ENCODE data around the gene ECSCR.
"Not testable (repeated sequence)": the region's sequence is repeated elsewhere in the genome, so short reads cannot be mapped to it uniquely, and the experiment has no call there.

ECSCR gene

DNA sequence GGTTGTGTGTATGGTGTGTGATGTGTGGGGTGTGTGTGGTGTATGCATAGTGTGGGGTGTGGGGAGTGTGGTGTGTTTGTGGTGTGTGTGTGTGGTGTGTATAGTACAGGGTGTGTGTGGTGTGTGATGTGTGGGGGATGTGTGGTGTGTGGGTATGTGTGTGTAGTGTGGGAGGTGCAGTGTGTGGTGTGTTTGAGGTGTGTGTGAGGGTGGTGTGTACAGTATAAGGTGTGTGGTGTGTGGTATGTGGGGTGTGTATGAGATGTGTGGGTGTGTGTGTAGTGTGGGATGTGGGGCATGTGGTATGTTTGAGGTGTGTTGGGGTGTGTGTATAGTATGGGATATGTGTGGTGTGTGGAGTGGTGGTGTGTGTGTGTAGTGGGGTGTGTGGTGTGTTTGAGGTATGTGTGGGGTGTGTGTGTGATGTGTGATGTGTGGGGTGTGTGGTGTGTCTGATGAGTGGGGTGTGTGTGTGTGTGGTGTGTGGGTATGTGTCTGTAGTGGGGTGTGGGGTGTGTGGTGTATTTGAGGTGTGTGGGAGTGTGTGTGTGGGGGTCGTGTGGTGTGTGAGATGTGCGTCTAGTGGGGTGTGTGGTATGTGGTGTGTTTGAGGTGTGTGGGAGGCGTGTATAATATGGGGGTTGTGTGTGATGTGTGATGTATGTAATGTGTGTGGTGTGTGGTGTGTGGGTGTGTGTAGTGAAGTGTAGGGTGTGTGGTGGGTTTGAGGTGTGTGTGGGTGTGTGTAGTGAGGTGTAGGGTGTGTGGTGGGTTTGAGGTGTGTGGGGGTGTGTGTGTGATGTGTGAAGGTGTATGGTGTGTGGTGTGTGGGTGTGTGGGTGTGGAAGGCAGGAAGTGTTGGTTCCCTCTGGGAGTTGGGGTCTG is 8.6 kb downstream of the ECSCR start:
- FAIRE-seq: no peak
- TF ChIP-seq POLR2AphosphoS5 (IDR thresholded peaks at IDR 0.05; ENCODE audit: low read depth, low read length) (no peak), POLR2A (IDR thresholded peaks at IDR 0.05; ENCODE audit: low read depth, low read length) (no peak), TAF1 (IDR thresholded peaks at IDR 0.05; ENCODE audit: borderline replicate concordance, low read depth, low read length) (no peak)
- no peak for DNase-seq (ENCODE audit: insufficient read length)

DNA sequence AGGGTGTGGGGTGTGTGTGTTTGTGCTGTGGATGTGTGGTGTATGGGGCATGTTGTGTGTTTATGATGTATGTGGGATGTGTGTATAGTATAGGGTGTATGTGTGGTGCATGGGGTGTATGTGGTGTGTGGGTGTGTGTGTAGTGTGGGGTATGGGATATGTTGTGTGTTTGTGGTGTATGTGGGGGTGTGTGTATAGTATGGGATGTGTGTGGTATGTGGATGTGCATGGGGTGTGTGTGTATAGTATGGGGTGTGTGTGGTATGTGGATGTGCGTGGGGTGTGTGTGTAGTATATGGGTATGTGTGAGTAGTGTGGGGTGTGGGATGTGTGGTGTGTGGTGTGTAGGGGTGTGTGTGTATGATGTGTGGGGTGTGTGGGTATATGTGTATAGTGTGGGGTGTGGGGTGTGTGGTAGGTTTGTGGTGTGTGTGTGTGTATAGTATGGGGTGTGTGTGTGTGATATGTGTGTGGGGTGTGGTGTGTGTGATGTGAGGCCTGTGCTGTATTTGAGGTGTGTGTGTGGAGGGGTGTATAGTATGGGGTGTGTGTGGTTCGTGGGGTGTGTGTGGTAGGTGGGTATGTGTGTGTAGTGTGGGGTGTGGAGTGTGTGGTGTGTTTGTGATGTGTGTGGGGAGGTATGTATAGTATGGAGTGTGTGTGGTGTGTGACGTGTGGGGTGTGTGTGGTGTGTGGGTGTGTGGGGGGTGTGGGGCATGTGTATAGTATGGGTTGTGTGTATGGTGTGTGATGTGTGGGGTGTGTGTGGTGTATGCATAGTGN is 10.5 kb downstream of the ECSCR start:
- FAIRE-seq: no peak
- no peak for DNase-seq (ENCODE audit: insufficient read length)
- TF ChIP-seq POLR2A (IDR thresholded peaks at IDR 0.05; ENCODE audit: low read depth, low read length) (no peak), POLR2AphosphoS5 (IDR thresholded peaks at IDR 0.05; ENCODE audit: low read depth, low read length) (no peak), TAF1 (IDR thresholded peaks at IDR 0.05; ENCODE audit: borderline replicate concordance, low read depth, low read length) (no peak)

DNA sequence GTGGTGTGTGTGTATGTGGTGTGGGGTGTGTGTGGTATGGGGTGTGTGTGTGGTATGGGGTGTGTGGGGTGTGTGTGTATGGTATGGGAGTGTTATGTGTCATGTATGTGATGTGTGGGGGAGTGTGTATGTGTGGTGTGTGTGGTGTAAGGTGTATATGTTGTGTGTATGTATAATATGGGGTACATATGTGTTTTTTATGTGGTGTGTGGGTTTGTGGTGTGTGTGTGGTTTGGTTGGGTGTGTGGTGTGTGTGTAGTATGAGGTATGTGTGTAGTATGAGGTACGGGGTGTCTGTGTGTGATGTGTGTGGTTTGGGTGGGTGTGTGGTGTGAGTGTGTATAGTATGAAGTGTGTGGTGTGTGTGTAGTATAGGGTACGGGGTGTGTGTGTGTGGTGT is 11.4 kb downstream of the ECSCR start:
- no peak for DNase-seq (ENCODE audit: insufficient read length)
- no peak for TF ChIP-seq POLR2AphosphoS5 (IDR thresholded peaks at IDR 0.05; ENCODE audit: low read depth, low read length)
- no peak for TF ChIP-seq TAF1 (IDR thresholded peaks at IDR 0.05; ENCODE audit: borderline replicate concordance, low read depth, low read length)
- no peak for TF ChIP-seq POLR2A (IDR thresholded peaks at IDR 0.05; ENCODE audit: low read depth, low read length)
- no peak for FAIRE-seq

DNA sequence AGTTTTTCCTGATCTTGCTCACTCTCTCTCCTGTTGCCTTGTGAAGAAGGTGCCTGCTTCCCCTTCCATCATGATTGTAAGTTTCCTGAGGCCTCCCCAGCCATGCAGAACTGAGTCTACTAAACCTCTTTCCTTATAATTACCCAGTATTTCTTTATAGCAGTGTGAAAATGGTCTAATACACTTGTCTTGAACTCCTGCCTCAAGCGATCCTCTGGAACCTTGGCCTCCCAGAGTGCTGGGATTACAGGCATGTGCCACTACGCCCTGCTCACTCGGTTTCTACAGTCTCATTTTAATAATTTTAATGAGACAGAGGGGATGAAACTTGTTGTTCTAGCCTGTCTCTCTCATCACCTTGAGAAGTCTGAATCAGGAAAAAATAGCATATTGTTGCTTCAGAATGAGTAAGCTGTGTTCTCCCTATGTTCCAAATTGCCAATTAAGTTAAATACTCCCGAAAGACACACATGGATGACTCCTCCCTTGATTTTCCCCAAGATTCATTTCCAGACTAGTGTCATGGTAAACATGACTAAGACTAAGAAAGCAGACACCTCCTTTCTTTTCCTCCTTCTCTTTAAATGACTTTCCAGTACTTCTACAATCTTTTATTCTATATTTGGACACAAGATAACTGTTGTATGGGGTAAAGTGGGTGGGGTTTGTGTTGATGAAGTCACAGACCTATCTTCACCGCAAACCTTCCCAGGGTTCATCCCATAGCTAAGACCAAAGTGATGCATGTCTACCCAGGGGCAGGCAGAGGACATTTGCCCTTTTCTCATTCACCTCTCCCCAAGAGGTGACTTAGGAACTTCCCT is 15.4 kb downstream of the ECSCR start:
- peak; percentile 91 for FAIRE-seq
- DNase-seq (ENCODE audit: insufficient read length): no peak
- TF ChIP-seq POLR2A (IDR thresholded peaks at IDR 0.05; ENCODE audit: low read depth, low read length) (no peak), TAF1 (IDR thresholded peaks at IDR 0.05; ENCODE audit: borderline replicate concordance, low read depth, low read length) (no peak), POLR2AphosphoS5 (IDR thresholded peaks at IDR 0.05; ENCODE audit: low read depth, low read length) (no peak)

DNA sequence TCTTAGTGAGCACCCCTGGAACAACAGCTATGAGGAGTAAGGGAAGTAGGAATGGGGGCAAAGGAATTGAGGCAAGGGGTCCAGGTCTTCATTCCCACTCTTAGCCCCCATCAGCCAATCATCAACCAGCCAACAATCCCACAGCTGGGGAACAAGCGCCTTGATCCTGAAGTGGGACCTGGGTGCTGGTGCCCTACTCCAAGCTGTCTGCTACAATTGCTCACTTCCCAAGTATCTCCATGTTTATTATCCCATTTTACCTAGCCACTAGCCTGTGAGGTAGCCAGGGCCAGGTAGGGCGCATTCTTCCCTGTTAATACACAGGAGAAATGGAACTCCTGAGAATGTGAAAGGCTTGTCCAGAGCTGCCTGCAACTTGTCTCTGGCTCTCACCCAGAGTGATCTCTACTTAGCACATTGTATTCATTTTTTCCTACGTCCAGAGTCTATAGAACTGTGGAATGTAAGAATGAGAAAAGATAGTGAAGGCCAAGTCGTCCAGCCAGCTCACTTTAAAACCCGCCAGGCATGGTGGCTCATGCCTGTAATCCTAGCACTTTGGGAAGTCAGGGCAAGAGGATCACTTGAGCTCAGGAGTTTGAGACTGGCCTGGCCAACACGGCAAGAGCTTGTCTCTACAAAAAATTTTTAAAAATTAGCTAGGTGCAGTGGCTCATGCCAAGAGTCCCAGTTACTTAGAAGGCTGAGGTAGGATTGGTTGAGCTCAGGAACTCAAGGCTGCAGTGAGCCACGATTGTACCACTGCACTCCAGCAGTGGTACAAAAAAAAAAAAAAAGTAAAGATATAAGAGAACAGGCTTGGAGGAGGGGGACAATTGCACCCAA is 17.0 kb downstream of the ECSCR start:
- FAIRE-seq: no peak
- TF ChIP-seq TAF1 (IDR thresholded peaks at IDR 0.05; ENCODE audit: borderline replicate concordance, low read depth, low read length): no peak
- no peak for TF ChIP-seq POLR2A (IDR thresholded peaks at IDR 0.05; ENCODE audit: low read depth, low read length)
- no peak for TF ChIP-seq POLR2AphosphoS5 (IDR thresholded peaks at IDR 0.05; ENCODE audit: low read depth, low read length)
- DNase-seq (ENCODE audit: insufficient read length): no peak

DNA sequence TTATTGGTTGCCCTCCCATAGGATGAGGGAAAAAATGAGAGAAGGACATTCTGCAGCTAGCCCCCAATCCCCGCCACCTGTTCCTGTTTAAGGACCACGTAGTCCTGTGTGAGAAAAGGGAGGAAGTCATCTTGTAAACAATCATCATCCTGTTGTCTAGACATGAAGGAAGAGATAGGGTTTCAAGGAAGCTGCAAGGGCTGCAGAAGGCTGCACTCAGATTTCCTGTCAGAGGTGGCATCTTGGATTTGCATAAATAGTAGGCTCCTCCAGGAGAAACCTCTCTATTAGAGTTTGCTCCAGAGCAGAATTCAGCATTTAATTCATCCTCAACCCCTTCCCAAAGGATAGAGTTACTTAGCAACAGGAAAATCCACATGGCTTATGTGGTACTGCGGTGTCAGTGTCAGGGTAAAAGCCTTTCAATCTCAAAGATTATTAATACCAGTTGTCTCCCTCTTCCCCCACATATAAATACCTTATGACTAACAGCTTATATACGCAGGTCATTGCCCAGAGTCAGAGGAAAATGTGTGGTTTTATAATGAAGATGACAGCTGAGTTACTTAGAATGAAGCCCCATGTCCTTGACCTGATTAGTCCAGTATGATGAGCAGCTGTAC is 18.6 kb downstream of the ECSCR start:
- FAIRE-seq: no peak
- TF ChIP-seq TAF1 (IDR thresholded peaks at IDR 0.05; ENCODE audit: borderline replicate concordance, low read depth, low read length): no peak
- TF ChIP-seq POLR2AphosphoS5 (IDR thresholded peaks at IDR 0.05; ENCODE audit: low read depth, low read length): no peak
- TF ChIP-seq POLR2A (IDR thresholded peaks at IDR 0.05; ENCODE audit: low read depth, low read length): no peak
- no peak for DNase-seq (ENCODE audit: insufficient read length)

DNA sequence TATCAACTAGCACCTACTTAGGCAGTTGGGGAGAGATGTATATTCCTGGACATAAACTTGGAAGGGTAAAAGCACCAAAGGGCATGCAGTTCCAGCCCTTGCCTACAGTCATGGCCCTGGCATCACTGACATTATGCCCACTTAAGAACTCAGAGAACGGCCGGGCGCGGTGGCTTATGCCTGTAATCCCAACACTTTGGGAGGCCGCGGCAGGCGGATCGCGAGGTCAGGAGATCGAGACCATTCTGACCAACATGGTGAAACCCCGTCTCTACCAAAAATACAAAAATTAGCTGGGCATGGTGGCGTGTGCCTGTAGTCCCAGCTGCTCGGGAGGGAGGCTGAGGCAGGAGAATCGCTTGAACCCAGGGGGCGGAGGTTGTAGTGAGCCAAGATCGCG is 22.1 kb downstream of the ECSCR start:
- FAIRE-seq; DNase-seq (ENCODE audit: insufficient read length): not testable (repeated sequence)

DNA sequence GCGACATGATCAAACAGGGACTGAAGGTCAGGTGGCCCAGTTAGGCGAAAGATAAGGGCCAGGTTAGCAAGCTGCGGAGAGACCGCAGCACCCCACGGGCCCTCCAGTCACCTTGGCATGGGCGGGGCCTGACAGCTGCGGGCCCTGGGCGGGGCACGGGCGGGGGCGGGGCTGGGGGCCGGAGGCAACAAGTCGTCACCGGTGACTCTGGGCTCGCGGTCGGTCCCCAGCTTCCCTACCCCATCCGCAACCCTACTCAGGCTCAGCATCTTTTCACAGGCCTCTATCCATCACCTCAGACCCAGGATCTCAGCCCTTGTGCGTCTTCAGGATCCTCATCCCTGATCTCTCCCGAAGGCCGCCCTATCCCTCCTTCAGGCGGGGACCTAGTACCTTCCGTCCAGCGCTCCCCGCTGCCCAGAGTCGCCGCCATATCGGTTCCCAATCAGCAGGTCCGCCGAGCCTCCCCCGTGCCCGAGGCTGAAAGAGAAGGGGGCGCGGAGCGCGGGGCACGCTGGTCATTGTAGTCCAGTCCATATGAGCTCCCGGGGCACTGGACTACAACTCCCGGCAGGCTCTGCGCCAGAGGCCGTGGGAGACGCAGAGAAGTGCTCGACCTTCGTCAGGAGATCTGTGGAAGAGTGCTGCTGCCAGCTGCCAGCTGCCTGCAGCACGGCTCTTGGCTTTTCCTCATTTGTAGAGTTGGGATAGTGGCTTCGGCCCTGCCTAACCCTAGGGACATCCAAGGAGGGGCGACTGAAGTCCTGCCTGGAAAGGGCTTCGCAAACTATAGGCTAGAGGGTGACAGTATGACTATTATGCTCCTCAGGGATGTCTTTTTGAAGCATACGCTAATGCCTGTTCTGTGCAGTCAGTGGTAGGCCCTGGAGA is 23.3 kb downstream of the ECSCR start, which contains the start of gene DNAJC18:
TSS of gene DNAJC18 (minus strand) at position 513 of the 891 bp plus-strand sequence. CDS start at position 433, 80 bp downstream.
- peak; percentile 88 for DNase-seq (ENCODE audit: insufficient read length)
- TF ChIP-seq POLR2A (IDR thresholded peaks at IDR 0.05; ENCODE audit: low read depth, low read length): peak; percentile 57; the same call in 1 of the 2 replicates
- 0 out of 2 replicates have a peak, but pooled peaks have one; percentile 35 for TF ChIP-seq TAF1 (IDR thresholded peaks at IDR 0.05; ENCODE audit: borderline replicate concordance, low read depth, low read length)
- TF ChIP-seq POLR2AphosphoS5 (IDR thresholded peaks at IDR 0.05; ENCODE audit: low read depth, low read length): peak; percentile 66; the same call in 1 of the 2 replicates
- peak; percentile 87 for FAIRE-seq

DNA sequence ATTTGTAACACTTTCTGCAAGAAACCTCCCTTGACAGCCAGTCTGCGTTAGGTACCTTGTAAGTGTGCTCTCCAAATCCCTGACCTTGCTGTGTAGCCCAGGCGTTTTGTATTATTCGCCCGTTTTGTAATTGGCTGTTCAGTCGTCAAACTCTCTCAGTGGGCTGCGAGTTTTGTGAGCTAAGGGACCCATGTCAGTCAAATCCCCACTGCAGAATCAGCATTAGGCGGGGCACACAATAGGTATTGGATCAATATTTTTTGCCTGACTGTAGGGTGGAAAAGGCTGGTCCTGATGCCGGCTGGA is 23.9 kb downstream of the ECSCR start:
- no peak for TF ChIP-seq TAF1 (IDR thresholded peaks at IDR 0.05; ENCODE audit: borderline replicate concordance, low read depth, low read length)
- FAIRE-seq (no peak), DNase-seq (ENCODE audit: insufficient read length) (no peak)
